H1 (cell line): ENCODE data around the gene SRXN1.

Experiments used
- EP300 ChIP-seq, 2 experiments: IDR thresholded peaks; 1 replicate in 1 of 2; 2 replicates in 1 of 2; pipeline ENCODE4 v1.6.1; 2011 to 2012; ENCODE audit warnings: low read depth in 2 of 2, low read length in 2 of 2, mild to moderate bottlenecking in 2 of 2, borderline replicate concordance in 1 of 2, inconsistent platforms in 1 of 2, moderate library complexity in 1 of 2
- POLR2A ChIP-seq, 2 experiments: IDR thresholded peaks; 1 replicate in 1 of 2; 2 replicates in 1 of 2; pipeline ENCODE4 v1.6.1; 2011; ENCODE audit warnings: low read depth in 2 of 2, low read length in 2 of 2, mild to moderate bottlenecking in 2 of 2; ENCODE audit errors: control extremely low read depth in 1 of 2
- SIN3A ChIP-seq, 2 experiments: IDR thresholded peaks in 1 of 2; conservative IDR thresholded peaks in 1 of 2; 2 replicates each; pipeline ENCODE4 v1.6.1; 2011 to 2012; ENCODE audit warnings: low read length in 2 of 2, improper control_type of control experiment in 1 of 2, low read depth in 1 of 2, mild to moderate bottlenecking in 1 of 2
- SP2 ChIP-seq: IDR thresholded peaks from 2 replicates; pipeline ENCODE4 v1.6.1; 2012; ENCODE audit warnings: mild to moderate bottlenecking, low read length, inconsistent platforms
- TEAD4 ChIP-seq: IDR thresholded peaks from 2 replicates; pipeline ENCODE4 v1.6.1; 2012; ENCODE audit warnings: low read depth, low read length, inconsistent platforms, mixed read lengths
- TF ChIP-seq, protein P1 (sequence below), 3 experiments: IDR thresholded peaks; 1 replicate in 2 of 3; 2 replicates in 1 of 3; pipeline versions ENCODE4 v1.5.1 to v1.6.1; 2011; ENCODE audit warnings: low read length in 3 of 3, mild to moderate bottlenecking in 3 of 3, inconsistent platforms in 2 of 3, low read depth in 1 of 3, moderate library complexity in 1 of 3; ENCODE audit not compliant: insufficient read depth in 1 of 3; ENCODE audit errors: control extremely low read depth in 1 of 3
- TF ChIP-seq, protein P2 (sequence below): IDR thresholded peaks from 2 replicates; pipeline ENCODE4 v1.6.1; 2011; ENCODE audit warnings: low read depth, mild to moderate bottlenecking, low read length; ENCODE audit not compliant: insufficient read depth

DNA sequence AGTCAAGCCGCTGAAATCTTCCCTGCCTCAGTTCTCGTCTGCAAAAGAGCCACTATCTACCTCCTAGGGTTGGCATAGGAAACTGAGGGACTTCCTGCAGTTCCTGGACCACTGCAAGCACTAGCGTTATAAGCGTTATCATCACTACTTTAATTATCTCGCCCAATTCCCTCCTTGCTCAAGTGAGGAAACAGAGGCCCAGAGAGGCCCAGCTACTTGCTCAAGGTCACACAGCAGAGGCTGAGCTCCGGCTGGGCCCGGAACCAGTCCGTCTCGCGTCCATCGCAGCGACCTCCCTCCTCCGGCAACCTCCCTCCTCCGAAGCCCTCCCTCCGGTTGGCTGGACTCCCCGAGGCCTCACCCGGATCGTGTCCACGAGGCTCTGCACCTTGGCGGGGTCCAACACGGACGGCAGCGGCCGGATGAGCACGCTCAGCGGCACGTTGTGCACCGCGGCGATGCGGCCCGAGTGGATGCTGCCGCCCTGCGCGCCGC is 338 bp downstream of the SRXN1 start:
- TF ChIP-seq EP300 (IDR thresholded peaks at IDR 0.05; ENCODE audit: borderline replicate concordance in 1 of 2, low read depth in 2 of 2, low read length in 2 of 2) (no peak), TEAD4 (no peak), SP2 (no peak), POLR2A (IDR thresholded peaks at IDR 0.05; ENCODE audit: control extremely low read depth in 1 of 2, low read depth in 2 of 2, low read length in 2 of 2) (no peak), SIN3A (conservative IDR thresholded peaks at IDR 0.05 in 1 of 2, IDR thresholded peaks at IDR 0.05 in 1 of 2; ENCODE audit: low read depth in 1 of 2, low read length in 2 of 2) (no peak; a peak in 1 of 4 replicates)
- TF ChIP-seq, protein P1, sequence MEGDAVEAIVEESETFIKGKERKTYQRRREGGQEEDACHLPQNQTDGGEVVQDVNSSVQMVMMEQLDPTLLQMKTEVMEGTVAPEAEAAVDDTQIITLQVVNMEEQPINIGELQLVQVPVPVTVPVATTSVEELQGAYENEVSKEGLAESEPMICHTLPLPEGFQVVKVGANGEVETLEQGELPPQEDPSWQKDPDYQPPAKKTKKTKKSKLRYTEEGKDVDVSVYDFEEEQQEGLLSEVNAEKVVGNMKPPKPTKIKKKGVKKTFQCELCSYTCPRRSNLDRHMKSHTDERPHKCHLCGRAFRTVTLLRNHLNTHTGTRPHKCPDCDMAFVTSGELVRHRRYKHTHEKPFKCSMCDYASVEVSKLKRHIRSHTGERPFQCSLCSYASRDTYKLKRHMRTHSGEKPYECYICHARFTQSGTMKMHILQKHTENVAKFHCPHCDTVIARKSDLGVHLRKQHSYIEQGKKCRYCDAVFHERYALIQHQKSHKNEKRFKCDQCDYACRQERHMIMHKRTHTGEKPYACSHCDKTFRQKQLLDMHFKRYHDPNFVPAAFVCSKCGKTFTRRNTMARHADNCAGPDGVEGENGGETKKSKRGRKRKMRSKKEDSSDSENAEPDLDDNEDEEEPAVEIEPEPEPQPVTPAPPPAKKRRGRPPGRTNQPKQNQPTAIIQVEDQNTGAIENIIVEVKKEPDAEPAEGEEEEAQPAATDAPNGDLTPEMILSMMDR (IDR thresholded peaks at IDR 0.05; ENCODE audit: control extremely low read depth in 1 of 3, insufficient read depth in 1 of 3, low read depth in 1 of 3, low read length in 3 of 3): no peak
- TF ChIP-seq, protein P2, sequence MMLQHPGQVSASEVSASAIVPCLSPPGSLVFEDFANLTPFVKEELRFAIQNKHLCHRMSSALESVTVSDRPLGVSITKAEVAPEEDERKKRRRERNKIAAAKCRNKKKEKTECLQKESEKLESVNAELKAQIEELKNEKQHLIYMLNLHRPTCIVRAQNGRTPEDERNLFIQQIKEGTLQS: no peak
